GM12878 (cell line): ENCODE data around the gene CCDC78. TPM values are rescaled to one million over a fixed set of nuclear protein-coding genes. Genes with fewer than 3 reads are reported as not detected.
"Not testable (repeated sequence)": the region's sequence is repeated elsewhere in the genome, so short reads cannot be mapped to it uniquely, and the experiment has no call there.

Experiments
- ATAC-seq: fragments of 200-7000 bp; cut with Tn5 transposase; 3 replicates; pipeline ENCODE4 v1.9.1; 2020; ENCODE audit warnings: mild to moderate bottlenecking, moderate library complexity
- BruUV-seq: library from RNA; stranded (reverse); fragments of 400-500 nt; replicated peaks from 2 replicates; lab custom pipeline; 2021; lab: Mats Ljungman, UMichigan
- CTCF ChIA-PET: fragments of 300-600 bp; sonication (Branson Sonifier 250); formaldehyde crosslinking; extraction: SDS; loops from one replicate; lab custom pipeline; 2021; ENCODE audit warnings: inconsistent platforms; lab: Yijun Ruan, JAX
- POLR2A ChIA-PET: fragments of 350-600 bp; formaldehyde crosslinking; extraction: SDS; loops from one replicate; lab custom pipeline; 2021; ENCODE audit warnings: inconsistent platforms; lab: Charles Lee
- RAD21 ChIA-PET: fragments of 300-600 bp; sonication (Branson Sonifier 250); formaldehyde crosslinking; loops from one replicate; lab custom pipeline; 2023; ENCODE audit warnings: antibody characterized with exemption; ENCODE audit not compliant: unreplicated experiment; lab: Charles Lee
- SMC1A ChIA-PET: fragments of 300-600 bp; sonication (Branson Sonifier 250); formaldehyde crosslinking; loops from one replicate; lab custom pipeline; 2023; ENCODE audit not compliant: unreplicated experiment, uncharacterized antibody; lab: Charles Lee
- DNase-seq: peaks from one replicate; pipeline ENCODE4 v3.0.0-alpha.2; 2011; ENCODE audit warnings: low read depth, low spot score
- FAIRE-seq: peaks from 3 replicates; lab custom pipeline; 2011; peaks lifted over from hg19 to GRCh38; lab: Jason Lieb, UNC
- H2AFZ ChIP-seq: 2 replicates; pipeline ENCODE4 v1.6.0; 2011; ENCODE audit warnings: low read depth, low read length, control low read depth; ENCODE audit not compliant: control insufficient read depth
- H3K27ac ChIP-seq: 2 replicates; pipeline ENCODE4 v1.5.1; 2011; ENCODE audit warnings: control low read depth; ENCODE audit not compliant: control insufficient read depth, insufficient read depth
- H3K27me3 ChIP-seq, 2 experiments: replicated peaks in 1 of 2; 2 replicates each; pipeline versions ENCODE4 v1.6.0 to v1.6.1; 2011; ENCODE audit warnings: low read length in 1 of 2; ENCODE audit not compliant: control insufficient read depth in 2 of 2, insufficient read depth in 2 of 2
- H3K36me3 ChIP-seq, 2 experiments: 2 replicates each; pipeline ENCODE4 v1.5.1; 2011; ENCODE audit warnings: low read length in 1 of 2; ENCODE audit not compliant: control insufficient read depth in 2 of 2, insufficient read depth in 2 of 2
- H3K4me1 ChIP-seq: 2 replicates; pipeline ENCODE4 v1.6.1; 2011; ENCODE audit warnings: mild to moderate bottlenecking, low read length, moderate library complexity, mixed read lengths; ENCODE audit not compliant: control insufficient read depth, insufficient read depth
- H3K4me2 ChIP-seq: 2 replicates; pipeline ENCODE4 v1.6.0; 2011; ENCODE audit warnings: control low read depth; ENCODE audit not compliant: control insufficient read depth, insufficient read depth
- H3K4me3 ChIP-seq: fragments of 200-600 bp; sonication (generic); 2 replicates; pipeline ENCODE4 v1.5.1; 2016
- H3K79me2 ChIP-seq: 2 replicates; pipeline ENCODE4 v1.6.0; 2011; ENCODE audit warnings: low read length; ENCODE audit not compliant: control insufficient read depth, insufficient read depth
- H3K9ac ChIP-seq: 2 replicates; pipeline ENCODE4 v1.8.0; 2011; ENCODE audit warnings: low read length, control low read depth, mixed read lengths; ENCODE audit not compliant: control insufficient read depth, insufficient read depth
- H3K9me3 ChIP-seq: replicated peaks from 3 replicates; pipeline ENCODE4 v1.5.1; 2011; ENCODE audit warnings: mild to moderate bottlenecking, low read length; ENCODE audit not compliant: control insufficient read depth, insufficient read depth
- H4K20me1 ChIP-seq: 2 replicates; pipeline ENCODE4 v1.6.0; 2011; ENCODE audit not compliant: control insufficient read depth, insufficient read depth
- BACH1 ChIP-seq: fragments of 450-650 bp; IDR thresholded peaks from 2 replicates; pipeline ENCODE4 v1.6.1; 2017; ENCODE audit warnings: mild to moderate bottlenecking, borderline replicate concordance
- BCL11A ChIP-seq: IDR thresholded peaks from 2 replicates; pipeline ENCODE4 v1.6.1; 2011; ENCODE audit warnings: low read depth, low read length
- MYC ChIP-seq: IDR thresholded peaks from 2 replicates; pipeline ENCODE4 v1.6.1; 2011; ENCODE audit warnings: mild to moderate bottlenecking, low read length, moderate library complexity, inconsistent platforms; ENCODE audit not compliant: insufficient read depth, insufficient replicate concordance, insufficient read length, severe bottlenecking
- RAD51 ChIP-seq: fragments of 450-650 bp; IDR thresholded peaks from 2 replicates; pipeline ENCODE4 v1.6.1; 2016; ENCODE audit warnings: moderate library complexity, mild to moderate bottlenecking, inconsistent platforms
- WGBS: methylation state at CpG from one replicate; pipeline ENCODE4 v1.1.6; 2016; ENCODE audit warnings: low lambda C conversion rate; ENCODE audit not compliant: insufficient replicate concordance, insufficient coverage; ENCODE audit errors: missing lambda C conversion rate; 5-methylcytosine and 5-hydroxymethylcytosine counted together
- in situ Hi-C: fragments of 300-500 bp; cut with MboI; formaldehyde crosslinking; loops from 9 replicates; pipeline ENCODE4 v1.14.3; 2018; ENCODE audit warnings: mixed read lengths
- intact Hi-C: fragments of 100-400 bp; cut with micrococcal nuclease; formaldehyde crosslinking; loops from one replicate; pipeline ENCODE4 v1.14.2; 2022; ENCODE audit not compliant: unreplicated experiment
- polyA plus RNA-seq, 11 experiments: library from polyadenylated mRNA; depleted of rRNA in 4 of 11; unstranded in 6 of 11; stranded (reverse) in 5 of 11; fragments of >200 nt; fragmentation: Nextera tagmentation in 4 of 11; fragmentation: Illumina TruSeq in 1 of 11; extraction: Ambion mirVana in 4 of 11; extraction: Trizol in 1 of 11; gene quantifications; 1 replicate in 1 of 11; 2 replicates in 10 of 11; pipeline versions ENCODE4 v1.2.1 to v1.2.3, GENCODE V29; 2011 to 2016; ENCODE audit warnings: inconsistent platforms in 2 of 11, missing spikeins in 2 of 11, low read depth in 1 of 11
- total RNA-seq, 4 experiments: library from RNA; depleted of rRNA in 3 of 4; stranded (reverse); fragments of >200 nt in 3 of 4; fragmentation: Illumina TruSeq in 1 of 4; extraction: Trizol in 1 of 4; gene quantifications; 2 replicates each; pipeline versions ENCODE4 v1.2.1 to v1.2.3, GENCODE V29; 2013 to 2021

Gene CCDC78
- total and polyA plus RNA-seq, 10 of the 15 experiments (the other 5 are each of a cell fraction or from before 2014, with no cell fraction given), result 0.10 to 26.2 (median 5.4) TPM

DNA sequence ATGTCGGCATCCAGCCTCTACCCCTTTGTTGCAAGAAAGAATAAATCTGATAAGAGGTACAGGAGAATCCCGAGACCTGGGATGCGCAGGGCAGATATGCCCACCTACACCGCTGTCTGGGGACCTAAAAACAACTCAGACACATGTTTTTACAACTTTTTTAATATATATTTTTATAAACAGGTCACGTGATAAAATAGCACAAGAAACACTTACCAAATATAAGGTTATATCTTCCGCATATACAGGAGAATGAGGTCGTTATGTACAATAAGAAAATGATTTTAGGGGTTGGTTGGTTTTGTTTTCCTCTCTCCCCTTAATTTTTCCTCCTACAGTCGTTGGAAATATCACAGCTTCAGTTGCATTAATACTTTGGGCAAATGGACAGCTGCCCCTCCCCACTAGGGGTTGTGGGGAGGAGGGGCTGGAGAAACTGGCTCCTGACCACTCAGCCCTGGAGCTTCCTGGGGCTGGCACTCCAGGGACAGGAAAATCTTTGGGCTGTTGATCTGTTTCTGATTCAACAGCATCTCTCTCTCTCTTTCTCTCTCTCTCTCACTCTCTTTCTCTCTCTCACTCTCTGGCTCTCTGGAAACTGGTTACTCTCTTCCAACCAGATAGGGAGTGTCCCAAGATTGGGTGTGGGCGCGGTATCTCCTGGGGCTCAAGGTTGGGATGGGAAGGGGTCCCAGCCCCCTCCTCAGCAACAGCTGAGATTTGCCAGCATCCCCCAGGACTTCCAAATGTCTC is 33.7 kb downstream of the CCDC78 start:
- BruUV-seq, result no TSS peak
- CTCF ChIA-PET, result no interaction called here

DNA sequence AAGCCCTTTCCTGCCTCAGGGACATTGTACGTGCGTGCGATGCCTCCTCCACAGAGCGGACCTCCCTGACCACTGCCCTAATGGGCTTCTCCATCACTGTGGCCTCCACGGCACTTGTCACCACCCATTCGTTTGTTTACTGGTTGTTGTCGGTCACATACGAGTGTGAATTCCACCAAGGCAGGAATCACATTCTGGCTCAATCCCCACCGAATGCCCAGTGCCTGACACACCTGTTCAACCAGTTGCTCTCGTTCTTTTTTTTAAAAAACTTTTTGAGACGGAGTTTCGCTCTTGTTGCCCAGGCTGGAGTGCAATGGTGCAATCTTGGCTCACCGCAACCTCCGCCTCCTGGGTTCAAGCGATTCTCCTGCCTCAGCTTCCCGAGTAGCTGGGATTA is 35.0 kb downstream of the CCDC78 start:
- H3K4me1 ChIP-seq, result peaks cover 12% of the 10 kb centered on the region
- FAIRE-seq, result not testable (repeated sequence)

More for the DNA sequence above, 33.7 kb downstream of the CCDC78 start:
- peaks cover 12% of the 10 kb centered on the region for H3K4me1 ChIP-seq
- H3K79me2 ChIP-seq, result peaks cover 9% of the 10 kb centered on the region
- ATAC-seq (no peak), DNase-seq (no peak), FAIRE-seq (no peak)
- RAD21 ChIA-PET, result no interaction called here
- no peak overlapping the region for H2AFZ ChIP-seq
- H3K9ac ChIP-seq, result no peak overlapping the region
- in situ Hi-C loops, result no loop called here
- SMC1A ChIA-PET, result no interaction called here
- H3K36me3 ChIP-seq, result no peaks in the 10 kb centered on the region
- peaks cover 2 to 6% of the 10 kb centered on the region in 2 experiments; a peak in 3 of 4 replicates for H3K27me3 ChIP-seq
- TF ChIP-seq BCL11A (no peak), RAD51 (peak; percentile 49; the same call in 1 of the 2 replicates), BACH1 (no peak), MYC (no peak)
- H3K27ac ChIP-seq, result no peak overlapping the region
- no peak overlapping the region for H3K4me2 ChIP-seq
- no peaks in the 10 kb centered on the region; the same call in 2 of the 3 replicates for H3K9me3 ChIP-seq
- no peak overlapping the region for H3K4me3 ChIP-seq
- H4K20me1 ChIP-seq, result no peaks in the 10 kb centered on the region
- POLR2A ChIA-PET, result interaction anchor here (0.6 kb wide), 1 partner anchor 282 kb away, joined by 3 read pairs; no protein-coding TSS in a partner anchor
- intact Hi-C loops, result no loop called here
- 26% methylated on average over 10 of the region's 10 CpGs for WGBS

More for the DNA sequence above, 35.0 kb downstream of the CCDC78 start:
- ATAC-seq, H3K27me3 ChIP-seq, H3K9ac ChIP-seq, DNase-seq, H3K27ac ChIP-seq, POLR2A ChIA-PET, in situ Hi-C loops, H2AFZ ChIP-seq, intact Hi-C loops, H4K20me1 ChIP-seq, BruUV-seq, H3K4me3 ChIP-seq, RAD21 ChIA-PET, H3K79me2 ChIP-seq, CTCF ChIA-PET, SMC1A ChIA-PET, H3K4me2 ChIP-seq, H3K9me3 ChIP-seq, H3K36me3 ChIP-seq: not testable (repeated sequence)
- WGBS, result 72% methylated on average over 16 of the region's 16 CpGs
